Jurkat, Clone E6-1 (cell line): ENCODE results near the gene EVI5.
"Not testable (repeated sequence)": the region's sequence is repeated elsewhere in the genome, so short reads cannot be mapped to it uniquely, and the experiment has no call there.

Experiments used
- DNase-seq: peaks from one replicate; pipeline ENCODE4 v3.0.0-alpha.2; 2011; ENCODE audit warnings: low read depth, low spot score
- H3K4me3 ChIP-seq: 2 replicates; pipeline ENCODE4 v1.5.1; 2011; ENCODE audit warnings: mild to moderate bottlenecking, low read length, control low read depth, moderate library complexity

Gene EVI5

DNA sequence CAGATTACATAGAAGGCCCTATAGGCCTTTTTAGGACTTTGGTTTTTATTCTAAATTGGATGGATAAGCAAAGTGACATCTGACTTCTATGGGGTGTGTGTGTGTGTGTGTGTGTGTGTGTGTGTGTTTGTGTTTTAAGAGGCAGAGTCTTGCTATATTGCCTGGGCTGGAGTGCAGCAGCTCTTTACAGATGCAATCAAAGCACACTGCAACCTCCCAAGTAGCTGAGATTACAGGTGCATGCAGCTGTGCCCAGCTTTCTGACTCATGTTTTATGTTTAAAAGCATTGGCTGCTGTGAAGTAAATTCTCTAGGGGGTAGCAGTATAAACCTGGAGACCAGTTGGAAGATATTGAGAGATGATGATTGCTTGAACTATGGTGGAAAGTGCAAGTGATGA lies 12.4 kb upstream of the EVI5 start:
- DNase-seq, result no peak
- H3K4me3 ChIP-seq, result no peak overlapping the region

DNA sequence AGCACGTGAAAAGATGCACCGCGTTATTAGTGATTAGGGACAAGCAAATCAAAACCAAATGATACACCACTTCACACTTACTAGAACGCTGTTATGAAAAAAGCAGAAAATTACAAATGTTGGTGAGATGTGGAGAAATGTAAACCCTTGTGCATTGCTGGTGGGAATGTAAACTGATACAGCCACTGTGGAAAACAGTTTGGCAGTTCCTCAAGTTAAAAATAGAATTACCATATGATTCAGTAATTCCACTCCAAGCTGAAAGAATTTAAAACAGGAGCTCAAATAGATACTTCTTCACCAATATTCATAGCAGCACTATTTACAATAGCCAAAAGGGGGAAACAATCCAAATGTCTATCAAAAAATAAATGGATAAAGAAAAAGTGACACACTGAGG lies 10.3 kb upstream of the EVI5 start:
- H3K4me3 ChIP-seq, result no peak overlapping the region
- DNase-seq, result no peak

DNA sequence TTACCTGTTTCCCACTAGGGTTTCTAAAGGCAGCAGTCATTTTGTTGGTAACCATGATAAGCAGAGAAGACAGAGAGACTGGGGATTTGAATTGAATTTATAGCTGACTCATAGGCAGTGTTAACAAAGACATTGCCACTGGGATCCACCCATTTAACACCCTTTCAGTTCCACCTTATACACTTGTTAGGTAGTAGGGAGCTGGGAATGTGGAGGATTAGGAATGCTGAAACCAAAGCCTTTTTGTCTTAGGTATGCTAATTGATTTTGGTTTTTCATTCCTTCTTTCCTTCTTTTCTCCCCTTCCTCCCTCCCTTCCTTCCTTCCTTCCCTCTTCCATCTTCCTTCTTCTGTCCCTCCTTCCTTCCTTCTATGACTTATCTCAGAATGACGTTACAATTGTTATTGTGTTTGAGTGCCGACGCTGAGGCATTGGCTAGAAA lies 7.5 kb upstream of the EVI5 start:
- no peak for DNase-seq

DNA sequence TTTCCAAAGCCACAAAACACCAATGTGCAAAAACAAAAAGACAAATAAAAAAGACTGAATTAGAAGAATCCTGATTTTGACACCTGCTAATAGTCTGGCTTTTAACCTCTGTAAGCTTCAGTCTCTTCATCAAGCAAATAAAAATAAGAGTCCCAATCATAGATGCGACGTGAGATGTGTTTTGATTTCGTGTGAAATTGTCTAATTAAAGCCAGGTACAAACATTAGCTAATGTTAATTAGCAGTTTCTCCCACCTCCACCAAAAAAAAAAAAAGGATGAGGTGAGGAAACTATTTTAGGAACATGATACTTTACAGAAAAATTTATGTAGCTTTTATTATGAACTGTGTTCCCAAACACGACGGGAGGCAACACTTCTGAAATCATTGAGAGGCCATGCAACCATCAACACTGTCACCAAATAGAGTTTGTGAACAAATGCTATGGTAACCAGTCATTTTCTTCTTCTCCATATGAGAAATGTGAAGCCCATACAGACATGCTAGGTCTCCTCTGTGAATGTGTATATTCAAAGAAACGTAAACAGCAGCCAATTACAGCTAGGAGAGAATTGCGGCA lies 6.7 kb upstream of the EVI5 start:
- no peak overlapping the region for H3K4me3 ChIP-seq
- no peak for DNase-seq

More for the DNA sequence above, 7.5 kb upstream of the EVI5 start:
- no peak overlapping the region for H3K4me3 ChIP-seq

DNA sequence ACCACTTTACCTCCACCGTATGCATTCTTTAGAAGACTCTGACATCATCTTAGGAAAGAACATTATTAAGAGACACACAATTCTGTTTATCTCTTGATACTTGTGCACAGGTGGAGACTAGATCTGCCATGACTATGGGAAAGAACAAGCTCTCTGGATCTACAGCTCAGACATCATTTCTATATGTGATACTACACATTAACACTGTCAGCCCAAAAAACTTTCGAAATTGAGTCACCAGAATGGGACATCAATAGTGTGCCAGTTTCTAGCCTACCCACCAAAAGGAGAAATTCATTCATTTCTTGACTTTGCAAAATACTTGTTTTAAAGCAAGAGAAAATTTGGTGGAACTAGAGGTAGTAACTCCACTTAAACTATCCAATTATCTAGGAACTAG lies 6.0 kb upstream of the EVI5 start:
- H3K4me3 ChIP-seq, result no peak overlapping the region
- no peak for DNase-seq

DNA sequence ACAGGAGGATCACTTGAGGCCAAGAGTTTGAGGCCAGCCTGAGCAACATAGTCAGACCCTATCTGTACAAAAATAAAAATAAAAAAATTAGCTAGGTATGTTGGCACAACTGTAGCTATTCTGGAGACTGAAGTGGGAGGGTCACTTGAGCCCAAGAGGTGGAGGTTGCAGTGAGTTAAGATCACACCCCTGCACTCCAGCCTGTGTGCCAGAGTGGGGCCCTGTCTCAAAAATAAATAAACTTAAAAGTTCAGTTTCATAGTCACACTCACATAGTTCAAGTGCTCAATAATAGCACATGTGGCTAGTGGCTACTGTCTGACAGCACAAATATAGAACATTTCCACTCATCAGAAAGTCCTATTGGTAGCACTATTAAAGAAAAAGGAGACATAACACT lies 5.2 kb upstream of the EVI5 start:
- DNase-seq, result no peak
- H3K4me3 ChIP-seq, result no peak overlapping the region

DNA sequence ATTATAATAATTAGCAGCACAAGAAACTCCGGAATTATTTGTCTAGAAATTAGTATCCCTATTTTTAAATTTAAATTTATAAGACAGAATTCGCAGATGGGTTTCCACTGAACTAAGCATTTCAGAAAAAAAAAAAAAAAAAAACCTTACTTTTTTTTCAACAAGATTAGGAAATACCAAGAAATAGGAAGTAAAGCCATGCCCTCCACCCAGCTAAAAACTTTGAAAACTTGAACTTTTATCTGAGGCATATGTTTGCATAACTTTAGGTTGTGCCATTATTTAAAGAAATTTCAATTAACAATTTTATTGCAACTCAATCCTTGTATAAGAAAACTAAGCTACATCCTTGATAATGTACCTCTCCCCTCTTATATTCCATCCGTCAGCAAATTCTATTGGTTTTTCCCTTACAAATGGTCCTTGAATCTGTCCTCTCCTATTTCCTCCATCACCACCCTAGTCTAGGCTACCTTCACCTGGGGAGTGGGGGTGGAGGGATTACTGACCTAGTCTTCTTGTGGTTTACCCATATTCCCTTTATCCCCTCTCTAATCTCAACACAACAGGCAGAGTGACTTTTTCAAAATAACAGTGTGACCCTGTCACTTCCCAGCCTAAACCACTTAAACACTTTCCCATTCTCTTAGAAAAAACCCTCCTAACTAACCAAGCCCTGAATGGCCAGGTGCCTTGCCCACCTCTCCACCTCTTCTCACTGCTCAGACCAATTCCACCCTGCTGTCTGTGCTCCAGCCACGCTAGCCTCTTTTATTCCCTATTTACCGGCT lies 1.4 kb upstream of the EVI5 start:
- no peak overlapping the region for H3K4me3 ChIP-seq
- DNase-seq, result no peak

DNA sequence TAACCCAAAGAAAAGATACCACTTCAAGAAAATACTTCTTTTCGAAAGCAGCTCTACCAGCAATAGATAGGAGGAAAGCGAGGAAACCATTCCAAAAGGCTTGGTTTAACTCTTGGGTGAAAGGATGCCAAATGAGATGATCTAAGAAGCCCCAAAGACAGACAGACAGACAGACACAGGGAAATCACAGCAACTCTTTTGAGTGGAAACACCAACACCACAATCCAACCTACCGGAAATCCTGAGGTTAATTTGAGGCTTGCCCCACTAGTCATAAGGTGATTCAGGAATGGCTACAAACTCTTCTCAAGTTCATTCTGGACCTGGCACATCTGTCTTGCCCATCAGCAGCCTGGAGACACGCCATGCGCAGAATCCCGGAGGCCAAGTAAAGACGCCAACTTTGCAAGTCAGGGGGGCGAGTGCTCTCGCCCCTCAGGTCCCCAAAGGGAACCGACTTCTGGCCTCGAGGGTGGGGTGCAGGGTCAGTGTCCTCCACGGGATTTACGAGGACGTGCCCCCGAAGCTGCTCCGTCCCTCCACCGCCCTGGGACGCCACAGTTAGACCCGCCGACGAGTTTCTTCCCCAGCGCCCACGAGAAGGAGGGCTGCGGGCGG lies 778 bp downstream of the EVI5 start:
- DNase-seq, result peak; percentile 47
- peak overlapping the region; percentile 25 for H3K4me3 ChIP-seq

DNA sequence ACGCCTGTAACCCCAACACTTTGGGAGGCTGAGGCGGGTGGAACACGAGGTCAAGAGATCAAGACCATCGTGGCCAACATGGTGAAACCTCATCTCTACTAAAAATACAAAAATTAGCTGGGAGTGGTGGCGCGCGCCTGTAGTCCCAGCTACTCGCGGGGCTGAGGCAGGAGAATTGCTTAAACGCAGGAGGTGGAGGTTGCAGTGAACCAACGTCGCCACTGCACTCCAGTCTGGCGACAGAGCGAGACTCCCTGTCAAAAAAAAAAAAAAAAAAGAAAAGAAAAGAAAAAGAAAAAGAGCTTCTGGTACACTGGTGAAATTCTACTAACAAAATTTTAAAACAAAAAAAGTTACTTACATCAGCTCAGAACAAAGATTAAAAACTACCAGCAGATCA lies 1.4 kb downstream of the EVI5 start:
- not testable (repeated sequence) for H3K4me3 ChIP-seq, DNase-seq

DNA sequence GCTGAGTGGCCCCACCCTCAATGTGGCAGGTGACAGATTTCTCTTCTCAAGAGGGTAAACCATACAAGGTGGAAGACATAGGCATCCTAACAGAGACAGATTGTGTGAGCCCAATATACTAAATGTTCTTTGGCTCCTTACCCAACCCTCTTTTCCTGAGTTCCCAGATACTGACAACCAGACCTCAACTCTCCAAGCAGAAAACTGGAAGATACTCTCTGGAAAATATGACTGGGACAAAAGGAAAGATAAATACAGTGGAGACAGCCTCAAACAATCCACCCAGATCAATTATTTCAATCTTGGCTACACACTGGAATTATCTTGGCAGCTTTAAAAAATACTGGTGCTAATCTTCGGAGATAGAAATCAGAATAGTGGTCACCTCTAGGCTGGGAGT lies 6.5 kb downstream of the EVI5 start:
- DNase-seq, result no peak
- no peak overlapping the region for H3K4me3 ChIP-seq

DNA sequence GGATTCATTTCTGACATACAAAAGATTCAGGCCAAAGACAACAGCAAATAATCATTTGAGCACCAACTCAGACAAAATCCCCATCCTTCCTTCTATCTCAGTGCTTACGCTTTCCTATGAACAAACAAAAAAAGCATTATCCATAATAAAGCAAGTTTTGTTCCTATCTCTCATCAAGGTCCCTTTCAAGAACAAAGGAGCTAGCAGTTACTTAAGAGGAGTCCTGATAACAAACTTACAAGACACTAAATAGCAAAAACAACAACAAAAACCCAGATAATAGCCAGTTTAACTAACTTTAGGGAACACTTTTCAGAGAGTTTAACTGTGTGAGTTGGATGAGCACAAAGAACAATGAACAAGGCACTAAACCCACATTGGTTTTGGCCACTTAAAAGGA lies 10.5 kb downstream of the EVI5 start:
- H3K4me3 ChIP-seq, result no peak overlapping the region
- no peak for DNase-seq

DNA sequence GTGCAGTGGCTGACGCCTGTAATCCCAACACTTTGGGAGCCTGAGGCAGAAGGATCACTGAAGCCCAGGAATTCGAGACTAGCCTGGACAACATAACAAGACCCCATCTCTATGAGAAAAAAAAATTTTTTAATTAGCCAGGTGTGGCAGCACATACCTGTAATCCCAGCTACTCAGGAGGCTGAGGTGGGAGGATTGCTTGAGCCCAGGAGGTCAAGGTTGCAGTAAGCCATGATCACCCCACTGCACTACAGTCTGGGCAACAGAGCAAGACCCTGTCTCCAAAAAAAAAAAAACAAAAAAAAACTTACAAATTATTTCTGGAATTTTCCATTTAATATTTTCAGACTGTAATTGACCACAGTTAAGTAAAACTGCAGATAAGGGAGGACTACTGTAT lies 11.2 kb downstream of the EVI5 start:
- DNase-seq, H3K4me3 ChIP-seq: not testable (repeated sequence)

DNA sequence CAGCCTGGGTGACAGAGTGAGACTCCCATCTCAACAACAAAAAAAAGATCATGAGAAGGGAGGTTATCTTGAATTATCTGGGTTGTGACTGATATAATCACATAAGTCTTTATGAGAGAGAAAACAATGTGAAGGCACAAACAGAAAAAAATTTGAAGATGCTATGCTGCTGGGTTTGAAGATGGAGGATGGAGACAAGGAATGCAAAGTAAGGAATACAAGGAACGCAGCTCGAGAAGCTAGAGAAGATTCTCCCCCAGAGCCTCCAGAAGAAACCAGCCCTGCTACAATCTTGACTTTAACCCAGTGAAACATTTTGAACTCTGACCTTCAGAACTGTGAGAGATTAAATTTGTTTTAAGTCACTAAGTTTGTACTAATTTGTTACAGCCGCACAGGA lies 15.1 kb downstream of the EVI5 start:
- DNase-seq, result no peak
- H3K4me3 ChIP-seq, result no peak overlapping the region

DNA sequence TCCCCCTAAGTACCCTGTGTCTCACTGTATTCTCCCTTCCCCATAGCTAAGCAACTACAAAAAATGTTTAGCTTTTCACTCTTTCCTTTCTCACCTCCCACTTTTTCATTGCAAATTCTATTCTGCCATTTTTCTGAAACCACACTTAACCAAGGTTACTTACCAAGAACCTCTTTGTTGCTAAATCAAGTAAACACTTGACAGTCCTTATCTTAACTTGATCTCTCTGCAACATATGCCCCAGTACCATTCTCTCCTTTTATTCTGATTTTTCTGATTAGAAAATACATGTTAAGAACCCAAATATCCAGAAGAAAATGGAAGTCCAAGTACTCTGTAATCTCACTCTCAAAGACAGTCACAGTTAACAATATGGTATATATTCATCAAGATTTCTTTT lies 16.0 kb downstream of the EVI5 start:
- no peak overlapping the region for H3K4me3 ChIP-seq
- no peak for DNase-seq

DNA sequence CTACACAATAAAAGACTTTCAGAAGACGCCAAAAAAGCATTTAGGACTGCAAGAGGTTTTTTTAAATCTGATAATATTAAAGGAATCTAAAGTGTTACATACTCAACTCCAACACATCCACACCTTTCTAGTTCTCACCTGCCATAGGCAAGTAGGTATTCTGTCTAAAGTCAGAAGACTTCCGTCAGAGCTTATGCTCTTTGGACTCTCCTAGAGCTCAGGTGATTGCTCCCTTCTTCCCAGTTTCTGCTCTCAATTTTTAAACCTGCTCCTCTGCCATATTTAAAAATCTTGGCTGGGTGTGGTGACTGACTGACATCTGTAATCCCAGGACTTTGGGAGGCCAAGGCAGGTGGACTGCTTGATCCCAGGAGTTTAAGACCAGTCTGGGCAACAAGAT lies 16.6 kb downstream of the EVI5 start:
- DNase-seq, result no peak
- H3K4me3 ChIP-seq, result no peak overlapping the region

DNA sequence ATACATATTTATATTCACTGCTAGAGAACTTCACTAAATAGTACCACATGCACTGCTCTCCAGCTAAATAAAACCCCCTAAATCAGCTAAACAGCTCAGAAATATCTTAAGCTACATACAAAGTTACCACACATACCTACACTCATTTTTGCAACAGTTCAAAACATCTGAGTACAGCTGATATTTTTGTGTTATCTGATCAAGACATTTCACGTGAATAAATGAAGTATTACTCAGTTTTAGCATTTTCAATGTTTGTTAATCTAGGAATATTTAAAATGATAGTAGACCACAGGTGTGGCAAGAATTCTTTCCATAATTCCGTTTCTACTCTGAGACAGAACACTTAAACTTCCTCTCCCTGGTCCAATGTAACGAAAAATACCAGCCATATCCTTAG lies 20.8 kb downstream of the EVI5 start:
- no peak for DNase-seq
- H3K4me3 ChIP-seq, result no peak overlapping the region

DNA sequence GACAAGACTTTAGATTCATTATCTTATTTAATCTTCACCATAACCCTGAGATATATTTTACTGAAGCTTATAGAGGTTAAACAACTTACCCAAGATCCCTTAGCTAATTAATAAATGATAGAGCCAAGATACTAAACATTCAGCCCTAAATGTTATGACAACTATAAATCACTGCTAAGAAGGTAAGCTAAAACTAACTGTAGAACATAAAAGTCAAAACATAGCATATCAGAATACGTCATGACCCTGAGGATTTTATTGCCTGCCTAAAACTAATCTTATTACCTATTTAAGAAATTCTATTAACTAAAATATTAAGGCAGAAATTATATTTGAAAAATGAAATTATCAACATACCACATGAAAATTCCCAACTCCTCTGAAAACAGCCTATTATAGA lies 22.6 kb downstream of the EVI5 start:
- no peak for DNase-seq
- H3K4me3 ChIP-seq, result no peak overlapping the region

DNA sequence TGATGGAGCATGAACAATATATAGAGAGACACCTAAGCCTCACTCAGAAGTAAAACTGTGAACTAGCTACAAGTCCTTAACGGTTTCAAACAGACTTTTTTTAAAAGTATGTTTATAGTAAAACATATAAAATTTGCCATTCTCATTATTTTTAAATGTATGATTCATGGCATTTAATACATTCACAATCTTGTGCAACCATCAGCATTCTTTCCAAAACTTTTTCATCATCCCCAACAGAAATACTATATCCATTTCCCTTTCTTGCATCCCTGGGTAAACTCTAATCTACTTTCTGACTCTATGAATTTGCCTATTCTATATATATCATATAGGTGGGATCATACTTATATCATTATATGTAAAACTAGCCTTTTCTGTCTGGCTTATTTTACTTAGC lies 25.5 kb downstream of the EVI5 start:
- no peak for DNase-seq
- H3K4me3 ChIP-seq, result no peak overlapping the region

DNA sequence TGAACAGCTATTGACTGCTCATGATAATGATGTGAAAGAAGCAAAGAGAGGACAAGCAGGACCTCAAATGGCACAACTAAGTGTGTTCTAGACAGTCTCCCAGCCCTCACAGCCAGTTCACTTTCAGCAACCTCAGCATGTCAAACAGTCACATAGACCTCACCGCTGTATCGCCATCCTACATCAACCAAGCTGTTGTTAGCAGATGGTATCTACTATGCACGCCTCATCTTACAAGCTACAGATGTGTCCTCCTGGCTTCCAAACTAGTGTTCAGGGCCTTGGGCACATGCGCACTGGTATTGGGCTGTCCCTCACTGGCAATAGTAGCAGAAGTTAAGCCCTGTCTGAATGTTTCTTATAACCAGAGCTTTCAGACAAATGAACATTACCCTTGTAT lies 28.4 kb downstream of the EVI5 start:
- no peak for DNase-seq
- no peak overlapping the region for H3K4me3 ChIP-seq

DNA sequence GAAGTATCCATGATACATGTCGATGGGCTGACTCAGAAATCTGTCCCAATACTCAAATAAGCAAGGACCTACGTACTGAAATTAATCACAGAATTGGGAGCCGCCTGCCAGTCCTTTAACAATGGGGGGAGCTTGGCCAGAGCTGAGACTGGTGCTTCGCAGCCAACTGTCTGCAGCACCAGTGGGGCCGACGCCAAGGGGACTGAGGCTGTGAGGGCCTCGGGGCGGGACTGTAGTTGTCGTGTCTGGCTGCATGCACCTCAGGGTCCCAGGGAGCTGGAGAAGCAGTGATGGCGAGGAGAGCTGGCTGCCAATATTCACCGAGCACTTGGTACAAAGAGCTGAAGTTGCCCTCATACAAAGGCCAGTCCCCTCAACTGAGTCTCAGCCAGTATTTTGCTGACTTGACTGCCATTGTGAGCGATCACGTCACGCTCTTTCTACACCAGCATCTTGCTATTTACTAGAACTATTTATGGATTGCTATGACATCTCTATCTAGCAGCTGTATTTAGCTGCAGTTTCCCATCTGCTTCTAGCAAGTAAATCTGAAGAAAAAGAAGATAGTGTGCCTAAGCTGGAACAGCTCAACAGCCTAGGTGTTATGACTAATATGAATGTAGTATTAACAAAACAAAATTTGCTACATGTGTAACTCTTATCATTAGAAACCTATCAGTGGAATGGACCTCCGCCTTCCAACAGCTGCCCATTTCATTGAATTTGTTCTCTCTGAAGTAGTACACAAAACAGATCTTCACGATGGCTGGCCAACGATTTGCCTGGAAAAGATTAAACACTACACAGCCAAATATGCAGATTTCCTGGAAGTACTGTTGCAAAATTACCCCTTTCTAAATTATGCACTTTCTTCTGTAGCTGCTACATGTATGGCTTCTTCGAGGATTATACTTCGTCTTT lies 29.1 kb downstream of the EVI5 start:
- H3K4me3 ChIP-seq, result no peak overlapping the region
- no peak for DNase-seq
